DND-41 (cell line): Measurements from ENCODE around the gene SPATA6.

ENCODE experiments used
- CTCF ChIP-seq: IDR thresholded peaks from 2 replicates; pipeline ENCODE4 v1.5.1; 2012; ENCODE audit warnings: borderline replicate concordance, low read length, moderate library complexity, mild to moderate bottlenecking; ENCODE audit not compliant: poor library complexity, severe bottlenecking; ENCODE audit errors: extremely low read depth
- EZH2 ChIP-seq: IDR thresholded peaks from 3 replicates; pipeline ENCODE4 v1.6.1; 2012; ENCODE audit warnings: borderline replicate concordance, low read depth, mild to moderate bottlenecking, moderate library complexity, low read length, inconsistent platforms; ENCODE audit not compliant: severe bottlenecking

GRCh38 chr1:48261881-48262400, 210.1 kb downstream of the SPATA6 start:
- no peak for TF ChIP-seq CTCF
- TF ChIP-seq EZH2: no peak
